Hepatocyte (in vitro differentiated cells): Measurements from ENCODE around the gene RARG. TPM values are rescaled to one million over a fixed set of nuclear protein-coding genes. Genes with fewer than 3 reads are reported as not detected.

Experiments
- DNase-seq: peaks from one replicate; pipeline ENCODE4 v3.0.0-alpha.2; 2016; ENCODE audit warnings: low spot score
- H2AFZ ChIP-seq: fragments of 200-600 bp; sonication (generic); 2 replicates; pipeline ENCODE4 v1.6.0; 2016; ENCODE audit warnings: antibody characterized with exemption, mild to moderate bottlenecking
- H3K27ac ChIP-seq: fragments of 200-600 bp; sonication (generic); 2 replicates; pipeline ENCODE4 v1.5.1; 2016; ENCODE audit warnings: mild to moderate bottlenecking
- H3K27me3 ChIP-seq: fragments of 200-600 bp; sonication (generic); 2 replicates; pipeline ENCODE4 v1.6.1; 2016
- H3K36me3 ChIP-seq: fragments of 200-600 bp; sonication (generic); replicated peaks from 2 replicates; pipeline ENCODE4 v1.5.1; 2016; ENCODE audit warnings: low read depth; ENCODE audit not compliant: insufficient read depth
- H3K4me1 ChIP-seq: fragments of 200-600 bp; sonication (generic); 2 replicates; pipeline ENCODE4 v1.5.1; 2016; ENCODE audit warnings: mild to moderate bottlenecking, moderate library complexity; ENCODE audit not compliant: insufficient read depth
- H3K4me2 ChIP-seq: fragments of 200-600 bp; sonication (generic); 2 replicates; pipeline ENCODE4 v1.6.0; 2016
- H3K4me3 ChIP-seq: fragments of 200-600 bp; sonication (generic); 2 replicates; pipeline ENCODE4 v1.5.1; 2016; ENCODE audit warnings: mild to moderate bottlenecking
- H3K79me2 ChIP-seq: fragments of 200-600 bp; sonication (generic); 2 replicates; pipeline ENCODE4 v1.6.0; 2017; ENCODE audit warnings: mild to moderate bottlenecking
- H3K9me2 ChIP-seq: fragments of 200-600 bp; sonication (generic); replicated peaks from 2 replicates; pipeline ENCODE4 v1.6.0; 2017; ENCODE audit warnings: mild to moderate bottlenecking; ENCODE audit not compliant: insufficient read depth
- H3K9me3 ChIP-seq: fragments of 200-600 bp; sonication (generic); 2 replicates; pipeline ENCODE4 v1.5.1; 2016; ENCODE audit warnings: low read depth, mild to moderate bottlenecking
- H4K20me1 ChIP-seq: fragments of 200-600 bp; sonication (generic); 2 replicates; pipeline ENCODE4 v1.6.0; 2016; ENCODE audit warnings: mild to moderate bottlenecking; ENCODE audit not compliant: insufficient read depth, poor library complexity, severe bottlenecking
- CTCF ChIP-seq: fragments of 200-600 bp; sonication (generic); IDR thresholded peaks from 2 replicates; pipeline ENCODE4 v1.5.1; 2016; ENCODE audit warnings: antibody characterized with exemption, mild to moderate bottlenecking; ENCODE audit not compliant: poor library complexity
- EZH2 ChIP-seq: fragments of 200-600 bp; sonication (generic); IDR thresholded peaks from 2 replicates; pipeline ENCODE4 v1.6.1; 2016; ENCODE audit warnings: antibody characterized with exemption, mild to moderate bottlenecking, borderline replicate concordance
- EZH2phosphoT487 ChIP-seq: fragments of 200-600 bp; sonication (generic); IDR thresholded peaks from one replicate; pipeline ENCODE4 v1.6.1; 2018; ENCODE audit warnings: antibody characterized with exemption, mild to moderate bottlenecking, low read depth, moderate library complexity; ENCODE audit not compliant: unreplicated experiment, severe bottlenecking
- WGBS: methylation state at CpG from one replicate; pipeline ENCODE4 v1.1.6; 2016; ENCODE audit warnings: low lambda C conversion rate; ENCODE audit errors: missing lambda C conversion rate; 5-methylcytosine and 5-hydroxymethylcytosine counted together
- polyA plus RNA-seq: library from polyadenylated mRNA; unstranded; fragments of >200 nt; fragmentation: Nextera tagmentation; extraction: Ambion mirVana; gene quantifications from 2 replicates; pipeline ENCODE4 v1.2.1, GENCODE V29; 2016
- total RNA-seq: library from RNA; depleted of rRNA; stranded (reverse); fragments of >200 nt; gene quantifications from 2 replicates; pipeline ENCODE4 v1.2.3, GENCODE V29; 2014

The RARG gene
- total and polyA plus RNA-seq, 2 experiments from 2014 or later = 20.9 to 28.1 TPM

GRCh38 chr12:53201177-53201541 is 30.9 kb downstream of the RARG start:
- no peak for DNase-seq
- TF ChIP-seq EZH2phosphoT487 (no peak), CTCF (no peak), EZH2 (no peak)

GRCh38 chr12:53200458-53201176 is 31.4 kb downstream of the RARG start:
- Histone ChIP-seq H2AFZ (no peak overlapping the region), H3K27ac (no peak overlapping the region), H4K20me1 (no peaks in the 10 kb centered on the region), H3K36me3 (no peaks in the 10 kb centered on the region), H3K9me2 (no peaks in the 10 kb centered on the region), H3K9me3 (no peaks in the 10 kb centered on the region), H3K4me1 (peaks cover 3% of the 10 kb centered on the region), H3K4me2 (no peak overlapping the region), H3K27me3 (peaks cover 4% of the 10 kb centered on the region), H3K4me3 (no peak overlapping the region), H3K79me2 (no peaks in the 10 kb centered on the region)
- 81% methylated on average over 10 of the region's 10 CpGs for WGBS
- no peak for TF ChIP-seq EZH2phosphoT487
- TF ChIP-seq EZH2 = no peak
- no peak for TF ChIP-seq CTCF
- no peak for DNase-seq

More at GRCh38 chr12:53201177-53201541, 30.9 kb downstream of the RARG start:
- Histone ChIP-seq H3K4me3 (no peak overlapping the region), H3K9me2 (no peaks in the 10 kb centered on the region), H3K79me2 (no peaks in the 10 kb centered on the region), H3K27me3 (peaks cover 4% of the 10 kb centered on the region), H2AFZ (no peak overlapping the region), H3K9me3 (no peaks in the 10 kb centered on the region), H3K27ac (no peak overlapping the region), H3K4me1 (peaks cover 3% of the 10 kb centered on the region), H3K4me2 (no peak overlapping the region), H3K36me3 (no peaks in the 10 kb centered on the region), H4K20me1 (no peaks in the 10 kb centered on the region)
- 63% methylated on average over 1 of the region's 1 CpG for WGBS

- H3K27ac ChIP-seq = no peak overlapping the region
- H3K4me2 ChIP-seq = no peak overlapping the region
- TF ChIP-seq CTCF (no peak), EZH2phosphoT487 (no peak), EZH2 (no peak)
- no peak overlapping the region for H2AFZ ChIP-seq
- DNase-seq = no peak
- WGBS = 89% methylated on average over 2 of the region's 2 CpGs
- H3K36me3 ChIP-seq = no peaks in the 10 kb centered on the region
- no peaks in the 10 kb centered on the region for H3K9me2 ChIP-seq
- H3K4me1 ChIP-seq = peaks cover 3% of the 10 kb centered on the region
- H4K20me1 ChIP-seq = no peaks in the 10 kb centered on the region
- H3K4me3 ChIP-seq = no peak overlapping the region
- peaks cover 4% of the 10 kb centered on the region for H3K27me3 ChIP-seq
- H3K9me3 ChIP-seq = no peaks in the 10 kb centered on the region
- no peaks in the 10 kb centered on the region for H3K79me2 ChIP-seq
Measured at GRCh38 chr12:53200107-53200457, 31.9 kb downstream of the RARG start.
